Peyer's patch (tissue), 4 donors: Measurements from ENCODE around the gene ABHD1.

Experiments
- POLR2A ChIP-seq, 2 donors: fragments of 450-650 bp; IDR thresholded peaks; one replicate each; pipeline ENCODE4 v1.5.1; 2017; ENCODE audit warnings: antibody characterized with exemption in 2 of 2, mild to moderate bottlenecking in 2 of 2, moderate library complexity in 2 of 2
- TF ChIP-seq, protein P1 (sequence below), 6 experiments: fragments of 450-650 bp in 4 of 6; fragments of 200-600 bp in 2 of 6; sonication (generic) in 1 of 6; IDR thresholded peaks; one replicate each; pipeline ENCODE4 v1.5.1; 2017 to 2019; ENCODE audit warnings: antibody characterized with exemption in 6 of 6, mild to moderate bottlenecking in 3 of 6, moderate library complexity in 1 of 6

DNA sequence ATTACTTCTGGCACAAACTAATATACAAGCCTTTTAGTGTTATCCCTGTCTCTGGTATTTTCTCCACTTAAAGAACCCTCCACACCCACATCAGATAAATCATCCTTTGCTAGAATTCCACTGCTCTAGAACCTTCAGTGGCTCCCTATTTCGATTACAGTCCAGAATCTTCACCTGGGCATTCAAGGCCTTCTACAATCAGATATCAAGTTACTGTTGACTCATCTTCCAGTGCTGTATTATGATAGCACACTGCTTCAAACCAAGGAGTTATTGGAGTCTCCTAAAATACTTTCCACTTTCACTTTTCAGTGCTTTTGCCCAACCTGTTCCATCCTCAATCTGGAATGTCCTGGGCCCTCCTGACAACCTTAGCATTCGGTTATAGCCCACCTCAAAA is 8.1 kb upstream of the ABHD1 start:
- TF ChIP-seq, protein P1, sequence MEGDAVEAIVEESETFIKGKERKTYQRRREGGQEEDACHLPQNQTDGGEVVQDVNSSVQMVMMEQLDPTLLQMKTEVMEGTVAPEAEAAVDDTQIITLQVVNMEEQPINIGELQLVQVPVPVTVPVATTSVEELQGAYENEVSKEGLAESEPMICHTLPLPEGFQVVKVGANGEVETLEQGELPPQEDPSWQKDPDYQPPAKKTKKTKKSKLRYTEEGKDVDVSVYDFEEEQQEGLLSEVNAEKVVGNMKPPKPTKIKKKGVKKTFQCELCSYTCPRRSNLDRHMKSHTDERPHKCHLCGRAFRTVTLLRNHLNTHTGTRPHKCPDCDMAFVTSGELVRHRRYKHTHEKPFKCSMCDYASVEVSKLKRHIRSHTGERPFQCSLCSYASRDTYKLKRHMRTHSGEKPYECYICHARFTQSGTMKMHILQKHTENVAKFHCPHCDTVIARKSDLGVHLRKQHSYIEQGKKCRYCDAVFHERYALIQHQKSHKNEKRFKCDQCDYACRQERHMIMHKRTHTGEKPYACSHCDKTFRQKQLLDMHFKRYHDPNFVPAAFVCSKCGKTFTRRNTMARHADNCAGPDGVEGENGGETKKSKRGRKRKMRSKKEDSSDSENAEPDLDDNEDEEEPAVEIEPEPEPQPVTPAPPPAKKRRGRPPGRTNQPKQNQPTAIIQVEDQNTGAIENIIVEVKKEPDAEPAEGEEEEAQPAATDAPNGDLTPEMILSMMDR (IDR thresholded peaks at IDR 0.05): no peak
- no peak for TF ChIP-seq POLR2A (IDR thresholded peaks at IDR 0.05)
